Activated CD8-positive, alpha-beta memory T cell treated with anti-CD3 and anti-CD28 coated beads for 48 hours (primary cell): Measurements from ENCODE around the gene STEAP4.
"Not testable (repeated sequence)": the region's sequence is repeated elsewhere in the genome, so short reads cannot be mapped to it uniquely, and the experiment has no call there.

ENCODE experiments used
- DNase-seq, 3 experiments: peaks; one replicate each; pipeline ENCODE4 v3.0.0-alpha.2; 2020; ENCODE audit warnings: low read depth in 2 of 3, low spot score in 2 of 3

STEAP4 gene

DNA sequence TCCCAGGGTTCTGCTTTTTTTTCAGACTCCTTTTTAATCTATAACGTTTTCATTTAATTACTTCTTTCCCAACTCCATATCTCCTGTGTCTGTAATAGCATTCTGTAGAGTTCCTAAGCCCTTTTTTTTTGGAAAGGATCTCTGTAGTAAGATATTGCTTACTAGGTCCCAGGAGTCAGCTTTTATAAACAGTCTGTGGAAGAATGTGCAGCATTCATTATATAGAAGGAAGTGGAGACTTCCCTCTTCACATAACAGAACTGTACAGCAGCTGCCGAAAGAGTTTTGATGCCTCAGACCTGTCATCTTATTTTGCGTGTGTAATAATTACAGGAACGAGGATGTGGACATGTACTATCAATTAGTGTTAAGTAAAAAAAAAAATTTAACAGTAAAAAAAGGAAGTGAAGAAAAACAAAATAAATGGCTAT lies 7.4 kb upstream of the STEAP4 start:
- DNase-seq = no peak

DNA sequence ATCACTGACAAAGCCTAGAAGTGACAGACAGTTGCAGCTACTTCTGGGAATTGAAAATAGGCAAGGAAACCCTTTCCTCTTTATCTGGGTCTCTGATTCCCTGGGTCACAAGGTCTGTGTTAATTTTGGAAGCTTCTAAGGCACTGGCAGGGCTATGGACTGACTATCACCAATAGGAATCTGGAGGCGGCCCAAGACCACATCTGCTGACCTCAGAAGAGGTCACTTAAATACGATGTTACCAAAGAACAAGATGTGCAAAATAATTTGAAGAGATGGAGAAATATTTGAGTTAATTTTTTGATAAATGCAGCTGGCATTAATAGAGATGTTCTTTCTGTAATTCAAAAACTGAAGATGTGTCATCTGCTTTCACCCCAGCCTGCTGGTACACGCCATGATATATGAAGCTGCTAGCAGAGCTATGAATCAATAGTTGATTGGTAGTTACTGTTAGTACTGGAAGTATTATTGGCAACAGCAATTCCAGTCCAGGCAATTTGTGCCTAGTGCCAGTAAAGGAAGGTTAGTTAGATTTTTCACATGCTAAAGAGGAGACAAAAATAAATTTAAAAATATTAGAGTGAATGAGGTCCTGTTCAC lies 5.5 kb upstream of the STEAP4 start:
- DNase-seq = no peak

DNA sequence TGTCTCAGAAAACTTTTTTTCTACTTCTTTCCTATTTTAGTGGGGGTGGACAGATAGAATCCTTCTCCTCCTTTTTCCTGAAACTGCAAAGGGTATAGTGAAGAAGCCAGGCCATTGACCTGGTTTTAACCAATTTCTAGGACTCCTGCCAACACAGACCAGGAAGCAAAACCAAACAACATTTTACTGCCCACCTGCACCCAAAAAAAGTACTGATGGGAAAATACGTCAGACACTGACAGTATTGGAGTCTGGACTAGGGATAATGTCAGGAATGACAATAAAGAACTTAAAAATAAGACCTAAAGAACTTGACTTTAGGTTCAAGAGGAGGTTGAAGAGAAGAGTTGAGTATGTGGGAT lies 5.0 kb upstream of the STEAP4 start:
- DNase-seq = no peak

DNA sequence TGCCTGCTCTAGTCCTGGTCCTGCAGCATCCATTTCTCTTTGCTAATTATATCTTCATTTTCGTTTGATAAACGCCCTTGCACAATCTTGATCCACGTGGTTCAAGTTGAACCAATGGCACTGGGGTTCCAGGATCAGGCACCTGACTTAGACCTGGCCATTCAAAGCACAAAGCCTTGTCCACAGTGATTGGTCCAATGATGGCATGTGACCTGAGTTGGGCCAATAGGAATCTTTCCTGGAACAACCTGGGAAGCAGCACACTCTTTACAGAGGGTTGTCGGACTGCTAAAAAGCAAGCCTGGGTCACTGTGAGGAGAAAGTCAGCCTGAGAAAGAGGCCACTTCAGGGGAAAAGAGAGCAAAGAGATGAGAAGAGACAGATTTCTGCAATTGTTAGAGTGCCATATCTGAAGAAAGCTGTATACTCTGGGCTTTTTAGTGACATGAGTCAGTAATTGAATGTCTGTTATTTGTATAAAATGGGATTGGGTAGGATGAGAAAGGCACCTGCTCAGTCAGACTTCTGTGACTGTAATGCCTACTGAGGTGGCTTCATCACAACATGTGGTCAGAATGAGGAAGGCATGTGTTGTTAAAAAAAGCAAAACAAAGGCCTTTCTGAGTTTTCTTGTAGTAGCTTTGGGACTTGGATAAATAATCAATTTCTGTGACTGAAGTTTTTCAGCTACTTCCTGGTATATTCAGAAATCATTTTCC lies 4.4 kb upstream of the STEAP4 start:
- DNase-seq = no peak

DNA sequence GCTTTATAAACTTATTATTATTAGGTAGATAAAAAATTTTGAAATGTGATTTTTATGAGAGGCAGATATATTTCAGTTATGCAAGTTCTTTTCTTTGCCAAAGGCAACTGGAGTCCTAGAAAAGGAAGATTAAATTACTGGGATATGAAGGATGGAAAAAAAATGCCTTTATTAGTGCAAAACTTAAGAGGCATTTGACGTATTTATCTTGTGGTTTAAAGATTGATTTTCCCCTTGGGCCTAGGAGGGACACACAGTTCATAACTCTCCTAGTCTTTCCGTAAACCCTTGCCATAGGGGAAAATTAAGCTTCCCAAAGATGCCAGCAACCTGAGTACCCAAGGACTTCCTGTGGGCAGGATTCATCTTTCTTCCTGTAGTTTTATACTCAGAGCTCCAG lies 3.1 kb upstream of the STEAP4 start:
- DNase-seq = no peak

DNA sequence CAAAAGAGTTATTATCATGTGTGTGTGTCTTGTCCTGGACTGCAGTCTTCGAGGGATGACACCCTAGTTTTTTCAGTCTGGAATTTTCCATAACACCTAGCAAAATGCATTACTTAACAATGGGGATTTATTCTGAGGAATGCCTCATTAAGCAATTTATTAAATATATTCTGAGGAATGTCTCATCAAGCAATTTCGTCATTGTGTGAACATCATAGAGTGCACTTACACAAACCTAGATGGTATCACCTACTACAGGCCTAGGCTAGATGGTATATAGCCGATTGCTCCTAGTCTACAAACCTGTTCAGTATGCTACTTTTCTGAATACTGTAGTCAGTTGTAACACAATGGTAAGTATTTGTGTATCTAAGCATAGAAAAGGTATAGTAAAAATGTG lies 1.1 kb upstream of the STEAP4 start:
- DNase-seq = no peak

DNA sequence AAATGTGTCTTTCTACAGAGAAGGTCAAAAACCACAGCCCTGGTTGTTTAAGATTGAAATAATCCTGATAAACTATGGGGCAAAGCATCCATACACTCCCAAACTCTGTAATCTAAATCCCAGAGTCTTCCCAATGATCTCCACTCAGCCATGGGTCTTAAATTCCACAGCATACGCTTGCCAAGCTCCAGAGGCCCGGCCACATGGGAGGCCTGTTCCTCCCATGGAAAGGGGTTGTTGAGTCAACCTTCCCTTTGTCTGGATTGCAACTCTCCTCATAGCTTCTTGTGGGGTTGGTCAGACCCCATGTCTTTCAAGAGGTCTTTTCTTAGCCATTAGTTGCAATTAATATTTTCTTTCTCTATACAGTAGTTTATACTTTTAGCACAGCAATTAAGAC lies 718 bp upstream of the STEAP4 start:
- no peak for DNase-seq

DNA sequence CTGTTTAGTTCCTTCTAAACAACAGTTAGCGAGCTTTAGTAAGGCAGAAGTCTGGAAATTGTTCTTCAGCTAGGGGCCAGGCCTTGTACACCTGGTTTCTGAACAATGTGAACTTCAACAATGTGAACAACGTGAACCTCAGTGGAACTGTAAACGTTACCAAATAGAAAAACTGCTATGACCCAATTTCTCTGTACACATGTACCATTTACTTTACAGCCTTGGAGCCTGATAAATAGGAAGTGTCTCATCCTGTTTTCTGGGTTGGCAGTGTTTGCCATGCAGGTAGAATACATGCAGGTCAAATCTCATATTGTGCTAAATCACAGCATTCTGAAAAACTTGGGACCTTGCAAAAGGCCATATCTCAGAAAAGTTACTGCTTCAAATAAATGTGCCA lies 1.6 kb downstream of the STEAP4 start:
- DNase-seq = no peak

DNA sequence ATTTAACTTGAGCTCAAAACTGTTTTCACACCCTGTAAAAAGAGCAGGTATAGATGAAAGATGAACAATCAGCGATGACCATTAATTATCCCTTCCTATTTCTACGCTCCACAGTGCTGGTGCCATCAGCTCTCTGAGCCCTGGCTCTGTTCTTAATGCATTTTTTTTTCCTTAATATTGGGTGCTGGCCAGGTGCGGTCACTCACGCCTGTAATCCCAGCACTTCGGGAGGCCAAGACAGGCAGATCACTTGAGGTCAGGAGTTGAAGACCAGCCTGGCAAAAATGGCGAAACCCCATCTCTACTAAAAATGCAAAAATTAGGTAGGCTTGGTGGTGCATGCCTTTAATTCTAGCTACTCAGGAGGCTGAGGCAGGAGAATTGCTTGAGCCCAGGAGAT lies 4.2 kb downstream of the STEAP4 start:
- no peak for DNase-seq

DNA sequence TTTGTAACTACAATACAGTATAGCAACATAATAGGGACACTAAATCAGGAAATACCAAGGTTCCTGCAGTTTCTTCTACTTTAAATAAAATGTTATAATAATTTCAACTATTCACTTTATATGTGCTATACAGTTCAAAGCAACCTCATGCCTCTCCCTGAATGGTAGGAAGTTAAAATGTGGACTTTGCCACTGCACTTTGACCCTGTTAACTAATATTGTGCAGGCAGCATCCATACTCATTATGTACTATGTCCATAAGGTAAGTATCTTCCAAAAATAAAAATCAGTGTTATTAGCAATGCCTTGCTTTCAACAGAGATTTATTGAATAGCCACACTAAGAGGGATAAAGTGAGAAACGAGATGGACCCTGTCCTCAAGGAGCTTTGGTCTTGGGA lies 4.8 kb downstream of the STEAP4 start:
- DNase-seq = no peak

DNA sequence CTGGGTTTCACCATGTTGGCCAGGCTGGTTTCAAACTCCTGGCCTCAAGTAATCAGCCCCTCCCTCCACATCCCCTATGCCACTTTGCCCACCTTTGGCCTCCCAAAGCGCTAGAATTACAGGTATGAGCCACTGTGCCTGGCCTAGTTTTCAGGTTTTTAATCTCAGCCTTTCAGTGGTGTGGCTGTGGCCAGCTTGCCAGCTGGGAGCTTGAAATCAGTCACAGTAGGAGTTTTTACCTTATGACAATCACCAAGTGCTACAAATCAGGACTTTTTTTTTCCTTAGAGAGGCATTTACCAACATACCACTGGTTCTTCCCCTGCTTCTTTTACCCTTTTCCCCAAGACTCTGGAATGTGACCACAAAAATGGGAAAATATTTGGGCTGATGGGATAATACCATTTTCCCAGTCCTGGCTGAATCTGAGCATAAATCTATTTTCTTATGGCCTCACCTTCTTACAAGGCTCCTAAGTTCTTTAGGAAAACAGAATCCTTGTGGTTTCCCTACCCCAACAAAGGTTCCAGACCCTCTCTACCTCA lies 6.2 kb downstream of the STEAP4 start:
- no peak for DNase-seq

DNA sequence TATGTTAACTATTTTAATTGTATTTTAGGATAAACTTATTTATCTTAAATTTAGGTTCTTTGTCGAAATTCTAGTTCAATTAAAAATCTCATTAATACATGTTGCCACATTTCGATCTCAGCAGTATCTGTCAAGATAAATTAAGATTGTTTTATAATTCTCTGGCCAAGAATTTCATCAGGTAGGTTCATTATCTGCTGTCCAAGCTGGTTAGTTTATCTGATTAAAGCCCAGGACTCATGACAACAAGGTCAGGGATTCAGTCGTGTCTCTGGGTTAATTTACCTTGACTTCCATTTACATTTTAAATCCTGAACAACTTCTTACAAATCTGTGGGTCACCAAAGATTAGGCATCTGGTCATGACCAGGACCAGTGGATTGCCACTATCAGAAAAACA lies 7.6 kb downstream of the STEAP4 start:
- no peak for DNase-seq

DNA sequence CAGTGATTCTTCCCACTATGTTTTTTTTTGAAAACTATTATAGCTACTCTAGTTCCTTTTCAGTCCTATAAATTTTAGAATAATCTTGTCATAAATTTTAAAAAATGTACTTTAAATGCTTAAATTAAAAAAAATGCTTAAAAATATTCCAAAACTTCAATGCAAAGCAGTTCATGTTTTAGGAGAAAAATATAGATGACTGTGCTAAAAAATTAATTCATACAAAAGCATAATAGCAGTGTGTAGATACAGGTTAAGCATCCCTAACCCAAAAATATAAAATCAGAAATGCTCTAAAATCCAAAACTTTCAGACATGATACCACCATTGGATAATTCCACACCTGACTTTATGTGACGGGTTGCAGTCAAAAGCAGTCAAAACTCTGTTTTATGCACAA lies 12.8 kb downstream of the STEAP4 start:
- no peak for DNase-seq

DNA sequence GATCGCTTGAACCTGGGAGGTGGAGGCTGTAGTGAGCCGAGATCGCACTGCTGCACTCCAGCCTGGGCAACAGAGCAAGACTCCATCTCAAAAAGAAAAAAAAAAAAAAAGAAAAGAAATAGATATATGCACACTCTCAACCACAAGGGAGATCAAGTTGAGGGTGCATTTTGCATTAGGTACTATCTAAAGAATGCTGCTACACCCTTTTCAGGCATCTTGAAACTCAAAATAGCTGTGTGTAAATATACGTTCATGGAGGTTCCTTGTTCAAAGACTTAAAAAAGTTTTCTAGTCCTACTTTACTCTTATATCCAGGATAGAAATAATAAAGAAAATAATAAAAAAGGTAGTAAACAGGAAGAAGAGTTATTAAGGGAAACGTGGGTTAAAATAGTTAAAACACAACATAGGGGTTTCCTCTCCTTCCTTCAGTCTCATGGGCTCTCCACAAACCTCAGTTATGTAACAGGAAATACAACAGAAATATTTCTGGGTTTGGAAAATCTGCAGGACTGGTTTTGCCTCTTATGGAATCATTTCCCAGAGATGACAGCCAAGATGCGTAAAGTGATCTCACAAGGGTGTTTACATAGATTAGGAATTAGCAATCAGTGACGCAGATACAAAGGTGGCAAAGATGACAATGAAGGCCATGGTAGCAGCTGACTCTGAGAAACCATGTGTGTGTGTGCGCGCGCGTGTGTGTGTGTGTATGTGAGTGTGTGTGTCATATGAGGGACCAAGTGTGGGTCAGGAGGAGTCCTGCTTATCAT lies 15.1 kb downstream of the STEAP4 start:
- DNase-seq = no peak

DNA sequence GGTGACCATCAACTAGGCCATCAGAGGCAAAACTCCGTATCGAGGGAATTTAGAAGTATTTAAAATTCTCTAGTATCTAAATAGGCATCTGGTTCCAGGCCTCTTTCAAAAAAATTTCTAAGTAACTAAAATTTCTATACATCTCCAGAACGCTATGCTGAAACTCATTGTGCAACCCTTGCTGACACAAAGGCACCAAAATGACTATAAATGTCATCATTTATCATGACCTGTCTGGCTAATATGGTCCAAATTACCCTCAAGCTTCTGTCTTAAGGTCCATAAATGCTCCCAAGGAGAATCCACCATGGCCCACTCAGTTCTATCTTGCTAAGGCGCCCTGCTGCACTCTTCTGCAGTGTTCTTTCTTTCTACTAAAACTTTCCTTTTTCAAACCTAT lies 16.2 kb downstream of the STEAP4 start:
- no peak for DNase-seq

DNA sequence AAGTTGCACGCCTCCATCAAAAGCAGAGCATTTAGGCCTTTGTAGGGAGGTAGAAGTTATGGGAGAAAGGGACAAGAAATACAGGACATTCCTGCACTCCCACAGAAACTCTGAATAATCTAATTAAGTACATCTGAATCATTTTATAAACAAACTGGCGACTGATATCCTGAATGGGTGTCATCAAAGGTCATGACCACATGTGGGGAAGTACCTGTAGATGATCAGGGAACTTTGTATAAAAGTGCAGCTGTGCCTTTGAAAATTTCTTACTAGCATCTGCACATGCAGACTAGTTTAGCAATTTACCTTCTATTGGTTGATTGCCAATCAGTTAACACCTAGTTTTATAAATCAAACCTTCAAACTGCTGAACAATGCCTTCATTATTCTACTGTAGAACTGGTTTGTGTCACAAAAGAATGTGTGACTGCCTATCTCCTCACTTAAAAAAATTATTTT lies 17.1 kb downstream of the STEAP4 start:
- DNase-seq = no peak

DNA sequence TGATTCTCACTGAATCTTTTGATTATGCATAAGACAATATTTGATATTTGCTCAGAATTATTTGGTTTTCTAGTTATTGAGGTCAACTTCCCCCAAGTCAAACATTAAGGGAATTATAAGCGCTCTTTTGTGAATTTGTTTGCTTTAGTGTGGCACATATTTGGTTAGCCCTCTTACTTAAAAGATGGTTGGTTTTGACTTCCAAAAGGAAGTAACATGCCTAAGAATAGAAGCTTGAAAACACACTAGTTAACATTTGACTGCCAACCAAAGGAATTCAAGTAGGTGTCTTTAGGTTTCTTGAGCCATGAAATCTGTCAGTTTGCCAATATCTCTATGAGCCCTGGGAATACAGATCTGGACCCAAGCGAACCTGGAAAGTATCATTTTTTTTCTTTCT lies 24.9 kb downstream of the STEAP4 start:
- no peak for DNase-seq

DNA sequence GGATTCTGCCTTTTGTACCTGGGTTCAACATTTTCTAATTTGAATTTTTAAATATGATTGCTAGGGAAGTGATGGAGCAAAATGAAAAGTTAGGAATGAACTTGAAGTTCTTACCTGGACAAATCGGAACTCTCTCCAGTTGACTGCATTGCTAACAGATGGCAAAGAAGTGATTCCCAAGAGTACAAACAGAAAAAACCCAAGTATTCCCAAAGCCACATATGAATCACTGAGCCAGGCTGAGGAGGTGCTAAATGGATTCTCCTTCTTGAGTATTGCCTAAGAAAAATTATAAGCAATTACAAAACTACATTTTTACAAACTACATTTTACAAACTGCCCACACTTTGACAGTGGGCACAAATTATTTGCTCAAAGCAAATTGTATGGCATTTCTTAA lies 25.9 kb downstream of the STEAP4 start:
- no peak for DNase-seq

DNA sequence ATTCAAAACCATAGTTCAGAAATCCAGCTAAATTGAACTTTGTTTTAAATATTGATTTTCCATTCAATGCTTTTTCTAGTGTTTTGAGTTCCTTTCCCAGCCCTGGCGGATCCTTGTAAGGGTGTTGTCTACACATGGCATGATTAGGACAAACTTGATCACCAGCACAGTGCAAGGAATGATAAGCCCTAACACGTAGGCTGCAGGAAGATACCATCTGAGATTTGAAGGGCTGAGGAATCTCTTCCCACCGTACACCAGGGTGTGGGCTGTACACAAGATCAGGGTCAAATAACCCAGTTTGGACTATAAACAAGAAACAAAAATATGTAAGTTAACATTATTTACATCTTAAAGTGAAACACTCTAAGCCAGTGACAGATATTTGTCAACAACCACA lies 27.4 kb downstream of the STEAP4 start:
- DNase-seq = no peak

DNA sequence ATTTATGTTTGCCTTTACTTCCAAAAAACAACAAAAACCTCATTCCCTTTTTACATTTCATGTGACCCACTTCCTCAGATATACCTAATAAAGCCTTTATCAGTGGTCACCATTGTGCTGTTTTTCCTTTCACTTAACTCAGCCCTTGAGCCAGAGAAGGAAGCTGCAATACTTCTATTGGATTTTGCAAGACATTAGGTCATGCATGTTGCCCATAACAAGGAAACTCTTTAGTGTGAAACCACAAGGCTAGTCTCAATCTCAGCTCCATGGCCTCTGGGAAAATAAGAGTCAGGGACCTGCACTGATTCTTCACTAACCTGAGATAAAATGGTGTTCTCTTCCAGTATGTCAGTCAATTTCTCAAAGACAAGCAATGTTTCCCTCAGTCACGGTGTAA lies 27.8 kb downstream of the STEAP4 start:
- DNase-seq = no peak

DNA sequence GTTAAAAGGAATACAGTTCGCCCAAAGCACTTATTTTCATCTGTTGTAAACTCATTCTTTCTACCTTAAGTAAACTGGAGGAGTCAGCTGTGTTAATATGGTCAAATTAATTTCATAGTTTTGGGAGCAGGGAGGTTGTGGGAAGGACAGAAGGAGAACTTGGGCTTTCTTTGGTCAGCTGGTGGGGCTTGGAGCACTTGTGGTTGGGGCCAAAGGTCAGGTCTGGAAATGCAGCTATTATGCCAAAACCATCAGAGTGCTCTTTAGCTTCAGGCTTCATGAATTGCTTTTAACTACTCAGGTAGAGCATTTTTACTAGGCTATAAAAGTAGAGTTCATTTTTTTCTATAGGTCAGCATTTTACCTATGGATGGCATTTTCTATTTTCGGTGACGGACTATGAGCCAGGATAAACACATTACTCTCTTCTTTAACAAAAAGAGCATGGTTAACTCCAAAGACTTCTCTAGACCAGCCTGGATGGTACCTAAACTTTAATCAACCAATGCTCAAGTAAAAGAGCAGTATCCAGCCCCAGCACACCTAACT lies 30.0 kb downstream of the STEAP4 start:
- no peak for DNase-seq

DNA sequence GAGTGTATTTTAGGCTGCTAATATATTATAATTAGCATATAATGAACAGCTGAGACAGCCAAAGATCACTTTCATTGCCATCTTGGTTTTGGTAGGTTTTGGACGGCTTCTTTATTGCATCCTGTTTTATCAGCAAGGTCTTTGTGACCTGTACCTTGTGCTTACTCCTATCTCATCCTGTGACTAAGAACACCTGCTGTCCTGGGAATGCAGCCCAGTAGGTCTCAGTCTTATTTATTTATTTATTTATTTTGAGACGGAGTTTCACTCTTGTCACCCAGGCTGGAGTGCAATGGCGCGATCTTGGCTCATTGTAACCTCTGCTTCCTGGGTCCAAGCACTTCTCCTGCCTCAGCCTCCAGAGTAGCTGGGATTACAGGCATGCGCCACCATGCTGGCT lies 31.8 kb downstream of the STEAP4 start:
- DNase-seq = not testable (repeated sequence)
